Spleen (tissue), 7 donors: ENCODE measurements around the gene ZNF385B.

Source experiments
- CTCF ChIP-seq, 11 experiments: fragments of 200-600 bp in 7 of 11; fragments of 450-650 bp in 4 of 11; sonication (generic) in 4 of 11; IDR thresholded peaks in 8 of 11; conservative IDR thresholded peaks in 3 of 11; 1 replicate in 7 of 11; 2 replicates in 4 of 11; pipeline versions ENCODE4 v1.4.0 to v1.8.0; 2016 to 2021; ENCODE audit warnings: antibody characterized with exemption in 11 of 11, inconsistent platforms in 4 of 11, mild to moderate bottlenecking in 1 of 11
- POLR2A ChIP-seq, 3 donors: fragments of 450-650 bp; IDR thresholded peaks; one replicate each; pipeline ENCODE4 v1.5.1; 2017; ENCODE audit warnings: antibody characterized with exemption in 3 of 3, mild to moderate bottlenecking in 1 of 3
- donor health status: DM: no; HTN: no; CAD: no; lungs with moderate emphysema.
- donor health status: DM: no; HTN: no; CAD: no.
- donor health status: DM: no; HTN: no; CAD: no.

GRCh38 chr2:179612108-179612507 lies 249.3 kb downstream of the ZNF385B start:
- TF ChIP-seq POLR2A (IDR thresholded peaks at IDR 0.05) (no peak), CTCF (IDR thresholded peaks at IDR 0.05 in 8 of 11, conservative IDR thresholded peaks at IDR 0.05 in 3 of 11) (no peak)
